ENCODE results near the gene MGA.
A peak's percentile ranks its signal among the peaks of the same experiment; 100 is the strongest.

Gene MGA

DNA sequence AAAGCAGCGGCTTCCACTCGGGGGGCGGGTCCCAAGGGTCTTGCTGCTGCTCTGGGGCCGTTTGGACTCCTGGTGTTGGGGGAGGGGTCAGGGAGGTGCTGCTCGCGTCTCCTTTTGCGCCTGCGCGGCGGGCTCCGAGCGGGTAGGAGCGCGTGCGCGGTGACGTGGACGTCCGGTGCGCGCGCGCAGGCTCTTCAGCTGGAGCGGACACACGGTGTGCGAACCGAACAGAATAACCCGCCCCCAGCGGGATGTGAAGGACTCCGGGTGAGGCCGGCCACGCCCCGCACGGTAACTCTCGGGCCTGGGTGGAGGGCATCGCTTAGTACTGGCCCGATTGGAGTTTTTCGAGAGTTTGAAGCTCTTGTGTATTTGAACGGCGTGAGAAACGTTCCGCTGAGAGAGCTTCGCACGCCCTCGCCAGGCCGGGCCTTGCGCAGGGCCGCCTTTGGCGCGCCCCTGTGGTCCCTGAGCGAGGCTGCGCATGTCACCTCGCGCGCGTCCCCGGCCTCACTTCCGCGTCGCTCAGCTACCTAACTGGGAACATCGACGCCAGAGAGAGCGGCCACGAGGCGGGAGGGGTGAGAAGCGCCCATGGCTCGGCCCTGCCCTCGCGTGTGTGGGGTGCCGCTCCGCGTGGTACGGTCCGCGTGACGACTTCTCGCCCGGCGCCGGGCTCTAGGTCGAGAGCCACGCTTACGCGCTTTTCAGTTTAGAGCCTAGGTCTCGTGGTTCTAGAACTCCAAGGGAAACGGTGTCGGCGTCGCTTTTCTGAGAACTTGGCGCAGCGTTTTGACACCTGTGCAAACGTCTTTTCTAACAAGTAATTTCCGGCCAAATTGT lies at the start of gene MGA:
TSS of gene MGA (plus strand) at position 171 of the 843 bp plus-strand sequence.
- peak within 1 kb of the TSS; percentile 97 for H3K27ac ChIP-seq
- TF ChIP-seq, protein P1, sequence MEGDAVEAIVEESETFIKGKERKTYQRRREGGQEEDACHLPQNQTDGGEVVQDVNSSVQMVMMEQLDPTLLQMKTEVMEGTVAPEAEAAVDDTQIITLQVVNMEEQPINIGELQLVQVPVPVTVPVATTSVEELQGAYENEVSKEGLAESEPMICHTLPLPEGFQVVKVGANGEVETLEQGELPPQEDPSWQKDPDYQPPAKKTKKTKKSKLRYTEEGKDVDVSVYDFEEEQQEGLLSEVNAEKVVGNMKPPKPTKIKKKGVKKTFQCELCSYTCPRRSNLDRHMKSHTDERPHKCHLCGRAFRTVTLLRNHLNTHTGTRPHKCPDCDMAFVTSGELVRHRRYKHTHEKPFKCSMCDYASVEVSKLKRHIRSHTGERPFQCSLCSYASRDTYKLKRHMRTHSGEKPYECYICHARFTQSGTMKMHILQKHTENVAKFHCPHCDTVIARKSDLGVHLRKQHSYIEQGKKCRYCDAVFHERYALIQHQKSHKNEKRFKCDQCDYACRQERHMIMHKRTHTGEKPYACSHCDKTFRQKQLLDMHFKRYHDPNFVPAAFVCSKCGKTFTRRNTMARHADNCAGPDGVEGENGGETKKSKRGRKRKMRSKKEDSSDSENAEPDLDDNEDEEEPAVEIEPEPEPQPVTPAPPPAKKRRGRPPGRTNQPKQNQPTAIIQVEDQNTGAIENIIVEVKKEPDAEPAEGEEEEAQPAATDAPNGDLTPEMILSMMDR (conservative IDR thresholded peaks at IDR 0.05): peak; percentile 28
- peak; percentile 87 for TF ChIP-seq ZFX (IDR thresholded peaks at IDR 0.05)

DNA sequence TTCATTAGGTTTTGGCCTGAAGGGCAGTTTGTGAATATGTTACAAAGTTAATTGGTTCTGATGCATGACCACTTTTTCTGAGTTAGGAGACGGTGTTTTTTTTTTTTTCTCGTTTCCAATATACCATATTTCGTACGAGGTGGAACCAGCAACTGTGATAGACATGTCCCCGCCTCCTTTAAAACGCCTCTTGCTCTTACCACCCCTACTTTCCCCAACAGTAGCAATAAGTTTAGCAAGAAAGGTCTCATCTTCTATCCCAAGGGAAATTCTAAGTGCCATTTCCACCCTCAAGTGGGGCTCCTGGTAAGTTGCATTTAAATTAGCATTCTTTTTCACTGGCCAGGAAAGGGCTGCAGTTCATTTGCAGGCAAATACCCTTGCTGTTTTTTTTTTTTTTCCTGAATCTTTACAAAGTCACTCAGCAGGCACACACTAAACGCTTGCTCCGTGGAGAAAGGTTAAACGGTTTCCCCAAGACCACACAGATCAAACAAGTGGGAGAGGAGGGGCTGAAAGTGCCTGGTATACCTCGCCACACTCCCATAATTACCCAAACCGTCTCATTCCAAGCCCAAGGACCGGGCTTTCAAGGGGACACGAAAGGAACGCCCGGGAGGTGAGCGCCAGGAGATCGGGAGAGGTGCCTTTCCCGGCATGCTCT lies 39.5 kb upstream of the MGA start:
- H3K27ac ChIP-seq: peak overlapping the region; percentile 97
- TF ChIP-seq ZFX (IDR thresholded peaks at IDR 0.05): no peak
- TF ChIP-seq, protein P1 (conservative IDR thresholded peaks at IDR 0.05): no peak

DNA sequence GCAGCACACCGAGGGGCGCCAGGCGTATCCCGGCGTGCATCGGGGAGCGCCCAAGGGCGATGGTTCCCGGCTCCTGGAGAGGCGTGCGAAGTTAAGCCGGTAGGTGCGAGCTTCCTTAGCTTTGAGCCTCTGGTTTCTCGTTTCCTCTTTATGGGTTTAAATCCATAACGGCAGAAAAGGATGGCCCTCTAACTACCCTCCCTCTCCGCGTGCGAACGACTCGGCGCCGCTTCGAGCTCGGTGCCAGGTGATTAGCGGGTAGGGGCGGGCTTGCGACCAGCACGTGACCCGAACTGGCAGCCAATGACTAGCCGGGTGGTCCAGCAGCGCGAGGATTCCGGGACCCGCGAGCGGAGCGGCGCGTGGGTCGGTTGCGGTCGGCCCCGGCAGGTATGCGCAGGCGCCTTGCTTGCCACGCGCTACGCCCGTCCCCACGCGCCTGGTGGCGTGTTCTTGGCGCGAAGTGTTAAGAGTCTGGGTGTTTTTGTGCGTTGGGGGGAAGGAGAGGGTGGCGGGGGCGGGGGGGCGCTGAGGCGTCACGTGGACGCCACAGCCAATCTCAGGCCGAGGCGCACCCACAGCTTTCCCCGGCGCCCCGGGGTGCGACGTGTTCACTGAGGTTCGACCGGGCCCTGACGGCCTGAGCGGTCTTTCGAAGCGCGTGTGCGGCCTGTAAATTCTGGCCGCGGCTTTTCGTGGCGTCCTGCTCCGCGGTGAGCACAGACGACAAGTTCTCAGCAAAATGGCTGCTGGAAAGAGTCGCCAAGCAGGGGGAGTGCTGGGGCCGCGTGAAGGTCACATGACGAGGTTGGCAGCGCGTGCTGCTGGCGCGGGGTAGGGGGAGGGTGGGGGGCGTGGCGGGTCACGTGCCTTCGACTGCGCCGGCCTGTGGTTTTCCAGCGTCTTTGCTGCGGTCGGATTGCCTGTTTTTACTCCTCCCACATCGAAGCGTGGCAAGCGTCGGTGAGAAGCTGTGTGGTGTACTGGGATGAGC lies 38.7 kb upstream of the MGA start:
- H3K27ac ChIP-seq: peak overlapping the region; percentile 97
- peak; percentile 54 for TF ChIP-seq ZFX (IDR thresholded peaks at IDR 0.05)
- TF ChIP-seq, protein P1 (conservative IDR thresholded peaks at IDR 0.05): no peak

DNA sequence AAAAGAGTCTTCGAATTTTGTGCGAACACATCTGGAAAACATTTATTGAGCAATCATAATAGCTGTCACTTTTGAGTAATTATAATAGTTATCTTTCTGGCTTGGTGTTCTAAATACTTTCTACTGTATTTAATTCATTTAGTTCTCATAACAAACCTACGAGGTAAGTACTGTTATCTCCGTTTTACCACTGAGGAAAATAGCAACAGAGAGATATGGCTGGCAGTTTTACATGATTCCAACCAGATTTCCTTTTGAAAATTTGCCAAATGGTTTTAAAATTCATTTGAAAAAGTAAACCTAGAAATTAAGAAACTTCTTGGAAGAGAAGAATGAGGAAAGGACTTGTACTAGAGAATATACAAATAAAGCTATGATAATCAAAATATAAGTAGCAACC lies 37.3 kb upstream of the MGA start:
- TF ChIP-seq ZFX (IDR thresholded peaks at IDR 0.05): no peak
- H3K27ac ChIP-seq: no peak overlapping the region

DNA sequence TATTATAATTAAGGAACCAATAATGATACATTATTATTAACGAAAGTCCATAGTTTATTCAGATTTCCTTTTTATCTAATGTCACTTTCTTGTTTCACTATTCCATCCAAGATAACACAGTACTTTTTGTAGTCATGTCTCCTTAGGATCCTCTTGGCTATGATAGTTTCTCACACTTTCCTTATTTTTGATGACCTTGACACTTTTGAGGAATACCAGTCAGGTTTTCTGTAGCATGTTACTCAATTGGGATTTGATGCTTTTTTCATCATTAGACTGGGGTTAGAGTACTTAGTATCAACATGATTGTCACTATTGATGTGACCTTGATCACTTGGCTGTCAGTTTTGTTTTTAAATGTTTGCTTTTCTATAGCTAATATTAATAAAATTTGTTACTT lies 33.0 kb upstream of the MGA start:
- TF ChIP-seq, protein P1 (conservative IDR thresholded peaks at IDR 0.05): no peak
- H3K27ac ChIP-seq: no peak overlapping the region

DNA sequence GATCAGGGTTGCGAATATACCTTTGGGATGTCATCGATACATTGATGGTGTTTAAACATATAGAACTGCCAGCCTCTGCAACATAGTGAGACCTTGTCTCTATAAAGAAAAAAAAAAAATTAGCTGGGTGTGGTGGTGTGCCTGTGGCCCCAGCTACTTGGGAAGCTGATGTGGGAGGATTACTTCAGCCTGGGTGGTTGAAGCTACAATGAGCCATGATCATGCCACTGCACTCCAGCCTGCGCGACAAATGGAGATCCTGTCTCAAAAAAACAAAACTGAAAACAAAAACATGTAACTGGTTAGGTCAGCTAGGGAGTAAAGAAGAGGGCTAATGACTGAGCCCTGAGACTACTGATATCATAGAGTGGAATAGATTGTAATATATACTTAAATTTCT lies 30.7 kb upstream of the MGA start:
- H3K27ac ChIP-seq: no peak overlapping the region
- TF ChIP-seq, protein P1 (conservative IDR thresholded peaks at IDR 0.05): no peak
- no peak for TF ChIP-seq ZFX (IDR thresholded peaks at IDR 0.05)

DNA sequence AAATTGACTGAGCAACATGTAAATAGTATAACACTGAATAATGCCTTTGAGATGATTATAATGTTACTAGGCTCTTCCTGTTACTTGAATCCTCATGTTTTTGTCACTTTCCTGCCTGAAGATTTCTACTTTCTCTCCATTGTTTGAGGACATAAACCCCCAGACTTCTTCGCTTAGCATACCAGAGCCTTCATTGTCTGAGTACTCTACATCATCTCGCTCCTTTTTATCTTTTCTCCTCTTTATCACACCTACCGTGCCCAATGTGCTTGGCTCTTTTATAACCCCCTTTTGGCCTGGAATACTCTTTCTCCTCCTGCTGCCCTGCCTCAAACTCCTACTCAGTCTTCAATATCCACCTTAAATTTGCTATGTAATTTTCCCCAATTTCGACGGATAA lies 30.3 kb upstream of the MGA start:
- TF ChIP-seq ZFX (IDR thresholded peaks at IDR 0.05): no peak
- TF ChIP-seq, protein P1 (conservative IDR thresholded peaks at IDR 0.05): no peak
- H3K27ac ChIP-seq: no peak overlapping the region

Data from C4-2B (cell line).